Measurements from ENCODE around the gene SERBP1.

GRCh38 chr1:67446893-67447292 lies 16.7 kb upstream of the SERBP1 start:
- TF ChIP-seq CTCF (conservative IDR thresholded peaks at IDR 0.05): no peak
- no peak for TF ChIP-seq EZH2 (IDR thresholded peaks at IDR 0.05; ENCODE audit: low read depth)
